K562 (cell line): Measurements from ENCODE around the gene ADNP. TPM values are rescaled to one million over a fixed set of nuclear protein-coding genes. Genes with fewer than 3 reads are reported as not detected.
A peak's percentile ranks its signal among the peaks of the same experiment; 100 is the strongest.

Experiments used
- ARID1B ChIP-seq: fragments of 450-650 bp; IDR thresholded peaks from 2 replicates; pipeline ENCODE4 v1.6.1; 2016; ENCODE audit warnings: antibody characterized with exemption, mild to moderate bottlenecking, inconsistent platforms
- BDP1 ChIP-seq: IDR thresholded peaks from 3 replicates; pipeline ENCODE4 v1.6.1; 2011; ENCODE audit not compliant: insufficient read length, insufficient read depth
- C11orf30 ChIP-seq: fragments of 450-650 bp; IDR thresholded peaks from 2 replicates; pipeline ENCODE4 v1.6.1; 2016; ENCODE audit warnings: low read depth, mild to moderate bottlenecking
- CBX8 ChIP-seq: fragments of 200-600 bp; sonication (generic); IDR thresholded peaks from 2 replicates; pipeline ENCODE4 v1.6.1; 2012; ENCODE audit warnings: borderline replicate concordance, mixed run types, low read depth, mild to moderate bottlenecking, moderate library complexity, mixed read lengths, low read length, control low read depth, inconsistent platforms; ENCODE audit not compliant: poor library complexity, severe bottlenecking; ENCODE audit errors: extremely low read depth
- GTF2A2 ChIP-seq: IDR thresholded peaks from 2 replicates; pipeline ENCODE4 v1.6.1; 2016; ENCODE audit warnings: mild to moderate bottlenecking, missing genetic modification characterization, missing compliant biosample characterization
- MAFF ChIP-seq: IDR thresholded peaks from 2 replicates; pipeline ENCODE4 v1.6.1; 2012; ENCODE audit warnings: low read length, improper control_type of control experiment
- MAZ ChIP-seq, 2 experiments: fragments of 450-650 bp in 1 of 2; sonication (generic) in 1 of 2; formaldehyde crosslinking; IDR thresholded peaks in 1 of 2; conservative IDR thresholded peaks in 1 of 2; 2 replicates each; pipeline versions ENCODE4 v1.4.0 to v1.5.0; 2020; ENCODE audit warnings: mild to moderate bottlenecking in 1 of 2, missing genetic modification reagents in 1 of 2
- MEIS2 ChIP-seq: fragments of 450-650 bp; IDR thresholded peaks from 2 replicates; pipeline ENCODE4 v1.6.1; 2014; ENCODE audit warnings: mild to moderate bottlenecking; ENCODE audit not compliant: partially characterized antibody
- MTA2 ChIP-seq: fragments of 450-650 bp; IDR thresholded peaks from 2 replicates; pipeline ENCODE4 v1.6.1; 2016; ENCODE audit warnings: low read depth
- MTF1 ChIP-seq: fragments of 250-450 bp; sonication (Bioruptor Pico); IDR thresholded peaks from 2 replicates; pipeline ENCODE4 v1.9.0; 2021; ENCODE audit warnings: moderate library complexity, mild to moderate bottlenecking, inconsistent platforms, borderline replicate concordance
- NCOR1 ChIP-seq: fragments of 450-650 bp; IDR thresholded peaks from 2 replicates; pipeline ENCODE4 v1.6.1; 2016; ENCODE audit warnings: mild to moderate bottlenecking, moderate library complexity
- NR2C2 ChIP-seq, 2 experiments: fragments of 200-800 bp in 1 of 2; sonication (Bioruptor generic) in 1 of 2; sonication (generic) in 1 of 2; formaldehyde crosslinking in 1 of 2; IDR thresholded peaks; 2 replicates each; pipeline versions ENCODE4 v1.6.1 to v1.8.0; 2016 to 2022; ENCODE audit warnings: mild to moderate bottlenecking in 1 of 2, missing compliant biosample characterization in 1 of 2, missing genetic modification characterization in 1 of 2, missing genetic modification reagents in 1 of 2
- PURB ChIP-seq: sonication (generic); formaldehyde crosslinking; IDR thresholded peaks from 2 replicates; pipeline ENCODE4 v1.9.0; 2021; ENCODE audit warnings: low read depth, mild to moderate bottlenecking, missing genetic modification reagents
- RB1 ChIP-seq: fragments of 450-650 bp; IDR thresholded peaks from 2 replicates; pipeline ENCODE4 v1.6.1; 2017; ENCODE audit warnings: low read depth, mild to moderate bottlenecking
- SPI1 ChIP-seq: IDR thresholded peaks from 2 replicates; pipeline ENCODE4 v1.6.1; 2011; ENCODE audit warnings: low read depth, low read length, control low read depth, borderline replicate concordance
- TAF1 ChIP-seq: IDR thresholded peaks from 2 replicates; pipeline ENCODE4 v1.6.1; 2011; ENCODE audit warnings: mild to moderate bottlenecking, low read length, moderate library complexity; ENCODE audit not compliant: insufficient read depth, control insufficient read depth, severe bottlenecking; ENCODE audit errors: extremely low read depth
- TBL1XR1 ChIP-seq, 2 experiments: IDR thresholded peaks; 2 replicates each; pipeline ENCODE4 v1.6.1; 2012; ENCODE audit warnings: improper control_type of control experiment in 2 of 2, low read length in 2 of 2, mild to moderate bottlenecking in 1 of 2
- TGIF2 ChIP-seq: sonication (generic); formaldehyde crosslinking; IDR thresholded peaks from 2 replicates; pipeline ENCODE4 v1.8.1; 2022; ENCODE audit warnings: mild to moderate bottlenecking, missing genetic modification reagents, moderate library complexity
- TOE1 ChIP-seq, 2 experiments: fragments of 450-650 bp in 1 of 2; sonication (generic) in 1 of 2; formaldehyde crosslinking in 1 of 2; IDR thresholded peaks; 2 replicates each; pipeline versions ENCODE4 v1.7.1 to v1.8.0; 2016 to 2022; ENCODE audit warnings: borderline replicate concordance in 2 of 2, mild to moderate bottlenecking in 2 of 2, antibody characterized with exemption in 1 of 2, inconsistent platforms in 1 of 2, low read depth in 1 of 2, missing genetic modification reagents in 1 of 2, moderate library complexity in 1 of 2
- YY1 ChIP-seq, 3 experiments: IDR thresholded peaks; 2 replicates each; pipeline ENCODE4 v1.6.1; 2011; ENCODE audit warnings: low read length in 2 of 3, mild to moderate bottlenecking in 2 of 3, moderate library complexity in 2 of 3, borderline replicate concordance in 1 of 3, control low read depth in 1 of 3, low read depth in 1 of 3; ENCODE audit not compliant: insufficient read depth in 3 of 3, insufficient replicate concordance in 2 of 3, control insufficient read depth in 1 of 3, insufficient read length in 1 of 3; ENCODE audit errors: extremely low read depth in 1 of 3
- ZC3H4 ChIP-seq: sonication (generic); formaldehyde crosslinking; IDR thresholded peaks from 2 replicates; pipeline ENCODE4 v1.9.0; 2021; ENCODE audit warnings: missing genetic modification reagents, borderline replicate concordance
- ZKSCAN3 ChIP-seq: fragments of 250-450 bp; sonication (Bioruptor Pico); IDR thresholded peaks from 2 replicates; pipeline ENCODE4 v1.4.0; 2020
- ZNF239 ChIP-seq: fragments of 250-450 bp; sonication (Bioruptor Pico); IDR thresholded peaks from 2 replicates; pipeline ENCODE4 v1.4.0; 2020; ENCODE audit warnings: mild to moderate bottlenecking
- ZNF778 ChIP-seq: fragments of 450-650 bp; formaldehyde crosslinking; IDR thresholded peaks from 2 replicates; pipeline ENCODE4 v1.4.0; 2020; ENCODE audit warnings: mild to moderate bottlenecking, moderate library complexity
- ZSCAN32 ChIP-seq: fragments of 450-650 bp; formaldehyde crosslinking; IDR thresholded peaks from 2 replicates; pipeline ENCODE4 v1.4.0; 2020; ENCODE audit warnings: mild to moderate bottlenecking, moderate library complexity
- polyA plus RNA-seq, 8 experiments: library from polyadenylated mRNA; depleted of rRNA in 4 of 8; stranded (reverse) in 5 of 8; unstranded in 3 of 8; fragments of >200 nt; fragmentation: Nextera tagmentation in 2 of 8; fragmentation: Illumina TruSeq in 1 of 8; extraction: Ambion mirVana in 2 of 8; extraction: Trizol in 1 of 8; gene quantifications; 2 replicates each; pipeline versions ENCODE4 v1.2.1 to v1.2.3, GENCODE V29; 2011 to 2014; ENCODE audit warnings: inconsistent platforms in 1 of 8, missing spikeins in 1 of 8
- total RNA-seq, 7 experiments: library from RNA; depleted of rRNA in 6 of 7; stranded (reverse); fragments of >200 nt in 6 of 7; fragmentation: Illumina TruSeq in 2 of 7; extraction: Trizol in 2 of 7; gene quantifications; 2 replicates each; pipeline versions ENCODE4 v1.2.1 to v1.2.3, GENCODE V29; 2011 to 2021; ENCODE audit warnings: low replicate concordance in 1 of 7
- TF ChIP-seq, protein P1 (sequence below), 2 experiments: fragments of 250-450 bp in 1 of 2; fragments of 450-650 bp in 1 of 2; sonication (Bioruptor Pico) in 1 of 2; IDR thresholded peaks; 2 replicates each; pipeline versions ENCODE4 v1.6.1 to v1.8.0; 2016 to 2021; ENCODE audit warnings: mild to moderate bottlenecking in 2 of 2, moderate library complexity in 2 of 2, missing compliant biosample characterization in 1 of 2, missing genetic modification characterization in 1 of 2

ADNP gene
- total and polyA plus RNA-seq, 9 of the 15 experiments (the other 6 are each of a cell fraction or from before 2014, with no cell fraction given), result 17.8 to 59.9 (median 25.3) TPM

GRCh38 chr20:50903353-50904051, 27.7 kb downstream of the ADNP start (continued):
- TF ChIP-seq ZNF778 (CRISPR knock-in tag) (no peak), TBL1XR1 (IDR thresholded peaks at IDR 0.05; ENCODE audit: low read length in 2 of 2) (peak in 1 of 2 experiments; percentile 86; a peak in 2 of 4 replicates), MAZ (CRISPR knock-in tag; conservative IDR thresholded peaks at IDR 0.05 in 1 of 2, IDR thresholded peaks at IDR 0.05 in 1 of 2) (peak; percentile 37 to 50; a peak in 1 of 4 replicates), ARID1B (peak; percentile 98), PURB (no peak), ZSCAN32 (CRISPR knock-in tag) (no peak), C11orf30 (peak; percentile 91), NCOR1 (peak; percentile 94), TOE1 (IDR thresholded peaks at IDR 0.05; ENCODE audit: borderline replicate concordance) (no peak), TOE1 (CRISPR knock-in tag; IDR thresholded peaks at IDR 0.05; ENCODE audit: borderline replicate concordance, low read depth) (no peak), ZKSCAN3 (CRISPR knock-in tag) (no peak), SPI1 (no peak), MTF1 (CRISPR knock-in tag) (no peak), TAF1 (peak; percentile 36), MEIS2 (peak; percentile 51), MAFF (no peak; the same call in 1 of the 2 replicates), TGIF2 (no peak), NR2C2 (CRISPR knock-in tag; IDR thresholded peaks at IDR 0.05) (no peak), NR2C2 (tag; IDR thresholded peaks at IDR 0.05) (no peak), YY1 (IDR thresholded peaks at IDR 0.05; ENCODE audit: borderline replicate concordance in 1 of 3, control insufficient read depth in 1 of 3, extremely low read depth in 1 of 3, insufficient read depth in 3 of 3, insufficient read length in 1 of 3, insufficient replicate concordance in 2 of 3, low read depth in 1 of 3, low read length in 2 of 3) (peak in 1 of 3 experiments; percentile 36), ZNF239 (CRISPR knock-in tag) (no peak), CBX8 (no peak), BDP1 (no peak), RB1 (peak; percentile 12; the same call in 1 of the 2 replicates), ZC3H4 (CRISPR knock-in tag) (no peak), MTA2 (peak; percentile 94), GTF2A2 (tag) (no peak)
- TF ChIP-seq, protein P1, sequence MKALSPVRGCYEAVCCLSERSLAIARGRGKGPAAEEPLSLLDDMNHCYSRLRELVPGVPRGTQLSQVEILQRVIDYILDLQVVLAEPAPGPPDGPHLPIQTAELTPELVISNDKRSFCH (CRISPR knock-in tag; IDR thresholded peaks at IDR 0.05), result no peak
- TF ChIP-seq, protein P1 (tag; IDR thresholded peaks at IDR 0.05), result peak; percentile 75
